ENCODE measurements around the gene KRTAP3-1. TPM values are rescaled to one million over a fixed set of nuclear protein-coding genes. Genes with fewer than 3 reads are reported as not detected.

KRTAP3-1 gene
- total and polyA plus RNA-seq, 12 donors, result not detected

- DNase-seq (no peak), ATAC-seq (no peak)
- Histone ChIP-seq H3K27ac (no peak overlapping the region), H3K4me3 (no peak overlapping the region), H3K27me3 (peaks cover 0 to 56% (median 34%) of the 10 kb centered on the region in 7 donors), H3K9me3 (peaks cover 0 to 3% (median 0%) of the 10 kb centered on the region in 11 donors), H3K4me1 (no peaks in the 10 kb centered on the region), H3K36me3 (no peaks in the 10 kb centered on the region)
- intact Hi-C loops (cut with DNase I), result no loop called here
- WGBS, 2 donors, result 83 to 85% methylated on average over 2 of the region's 2 CpGs
- TF ChIP-seq CTCF (IDR thresholded peaks at IDR 0.05), result no peak
Measured at GRCh38 chr17:40997361-40997760, 11.6 kb downstream of the KRTAP3-1 start.

GRCh38 chr17:40996829-40997228, 12.1 kb downstream of the KRTAP3-1 start:
- H3K4me1 ChIP-seq, result no peaks in the 10 kb centered on the region
- no peaks in the 10 kb centered on the region for H3K36me3 ChIP-seq
- intact Hi-C loops (cut with DNase I), result no loop called here
- peaks cover 0 to 60% (median 33%) of the 10 kb centered on the region in 7 donors for H3K27me3 ChIP-seq
- ATAC-seq (no peak), DNase-seq (no peak)
- no peak overlapping the region for H3K27ac ChIP-seq
- 84 to 86% methylated on average over 4 of the region's 4 CpGs for WGBS, 2 donors
- no peak for TF ChIP-seq CTCF (IDR thresholded peaks at IDR 0.05)
- H3K9me3 ChIP-seq, result peaks cover 0 to 3% (median 0%) of the 10 kb centered on the region in 11 donors
- H3K4me3 ChIP-seq, result no peak overlapping the region

GRCh38 chr17:40995116-40995515, 13.8 kb downstream of the KRTAP3-1 start:
- peaks cover 0 to 7% (median 0%) of the 10 kb centered on the region in 11 donors for H3K9me3 ChIP-seq
- WGBS, 2 donors, result 46 to 52% methylated on average over 1 of the region's 1 CpG
- peaks cover 0 to 71% (median 33%) of the 10 kb centered on the region in 7 donors for H3K27me3 ChIP-seq
- no peak overlapping the region for H3K27ac ChIP-seq
- intact Hi-C loops (cut with DNase I), result no loop called here
- TF ChIP-seq CTCF (IDR thresholded peaks at IDR 0.05), result no peak
- H3K36me3 ChIP-seq, result no peaks in the 10 kb centered on the region
- H3K4me3 ChIP-seq, result no peak overlapping the region
- H3K4me1 ChIP-seq, result no peaks in the 10 kb centered on the region
- DNase-seq (no peak), ATAC-seq (no peak)

GRCh38 chr17:40993839-40994238, 15.1 kb downstream of the KRTAP3-1 start, which contains the start of gene KRTAP3-3:
Gene KRTAP3-3, minus strand, starts transcription at chr17:40994164. Its CDS starts 67 bp downstream, at chr17:40994097.
- H3K4me1 ChIP-seq, result no peaks in the 10 kb centered on the region
- intact Hi-C loops (cut with DNase I), result no loop called here
- H3K27ac ChIP-seq, result no peak within 1 kb of the TSS
- ATAC-seq, result no peak
- no peaks in the 10 kb centered on the region for H3K36me3 ChIP-seq
- WGBS, 2 donors, result 39 to 40% methylated on average over 4 of the region's 4 CpGs
- TF ChIP-seq CTCF (IDR thresholded peaks at IDR 0.05), result no peak
- H3K27me3 ChIP-seq, result peaks cover 0 to 64% (median 27%) of the 10 kb centered on the region in 7 donors
- H3K4me3 ChIP-seq, result no peak within 1 kb of the TSS
- H3K9me3 ChIP-seq, result peaks cover 0 to 7% (median 0%) of the 10 kb centered on the region in 11 donors
- DNase-seq, result no peak
